Erythroblast (primary cell): ENCODE data around the gene SOCS2.

Experiments
- GATA1 ChIP-seq: IDR thresholded peaks from 2 replicates; pipeline ENCODE4 v1.6.1; 2011; ENCODE audit warnings: low read depth, mild to moderate bottlenecking, control low read depth, low read length, moderate library complexity
- POLR2A ChIP-seq: IDR thresholded peaks from 2 replicates; pipeline ENCODE4 v1.6.1; 2011; ENCODE audit warnings: mild to moderate bottlenecking, low read length

GRCh38 chr12:93602897-93603668, 30.6 kb downstream of the SOCS2 start:
- TF ChIP-seq POLR2A = no peak
- TF ChIP-seq GATA1 = no peak
